H1 (cell line): Measurements from ENCODE around the gene SCAMP4. TPM values are rescaled to one million over a fixed set of nuclear protein-coding genes. Genes with fewer than 3 reads are reported as not detected.

Experiments
- CTCF ChIA-PET: fragments of 300-600 bp; sonication (Branson Sonifier 250); formaldehyde crosslinking; loops from one replicate; lab custom pipeline; 2021; ENCODE audit not compliant: partially characterized antibody; lab: Charles Lee
- POLR2A ChIA-PET: fragments of 300-600 bp; sonication (Branson Sonifier 250); formaldehyde crosslinking; loops from one replicate; lab custom pipeline; 2021; ENCODE audit warnings: inconsistent platforms; ENCODE audit not compliant: partially characterized antibody; lab: Charles Lee
- DNase-seq, 2 experiments: peaks; one replicate each; pipeline versions ENCODE4 v3.0.0 to v3.0.0-alpha.2; 2010 to 2022; ENCODE audit warnings: low spot score in 2 of 2, low read depth in 1 of 2, mixed read lengths in 1 of 2
- FAIRE-seq: peaks from 2 replicates; lab custom pipeline; 2011; peaks lifted over from hg19 to GRCh38; lab: Jason Lieb, UNC
- H2AFZ ChIP-seq: 2 replicates; pipeline ENCODE4 v1.8.1; 2012; ENCODE audit warnings: low read length, inconsistent platforms
- H2AK5ac ChIP-seq: 2 replicates; pipeline ENCODE4 v1.6.1; 2013; ENCODE audit warnings: low read depth, low read length
- H2BK120ac ChIP-seq: replicated peaks from 2 replicates; pipeline ENCODE3; 2013; ENCODE audit warnings: low read depth, low read length, inconsistent platforms
- H2BK12ac ChIP-seq: 2 replicates; pipeline ENCODE4 v1.6.1; 2013; ENCODE audit warnings: low read depth, low read length
- H2BK15ac ChIP-seq: 2 replicates; pipeline ENCODE4 v1.6.1; 2013; ENCODE audit warnings: low read length
- H2BK20ac ChIP-seq: 2 replicates; pipeline ENCODE4 v1.6.1; 2013; ENCODE audit warnings: low read length
- H2BK5ac ChIP-seq: 2 replicates; pipeline ENCODE4 v1.6.1; 2013; ENCODE audit warnings: low read depth, low read length
- H3K14ac ChIP-seq: 2 replicates; pipeline ENCODE4 v1.6.1; 2013; ENCODE audit warnings: inconsistent platforms; ENCODE audit not compliant: insufficient read length
- H3K18ac ChIP-seq: 2 replicates; pipeline ENCODE4 v1.6.1; 2013; ENCODE audit warnings: low read length; ENCODE audit errors: extremely low read depth
- H3K23ac ChIP-seq: 2 replicates; pipeline ENCODE4 v1.6.1; 2013; ENCODE audit warnings: inconsistent platforms; ENCODE audit not compliant: insufficient read length
- H3K23me2 ChIP-seq: 2 replicates; pipeline ENCODE4 v1.6.1; 2013; ENCODE audit warnings: low read depth, low read length
- H3K27ac ChIP-seq: 2 replicates; pipeline ENCODE4 v1.6.1; 2011; ENCODE audit warnings: low read depth, low read length, inconsistent platforms
- H3K27me3 ChIP-seq, 4 experiments: replicated peaks in 1 of 4; 1 replicate in 1 of 4; 2 replicates in 3 of 4; pipeline versions ENCODE4 v1.6.1 to v1.8.1; 2011 to 2013; ENCODE audit warnings: low read length in 3 of 4, mild to moderate bottlenecking in 3 of 4, inconsistent platforms in 2 of 4, mixed read lengths in 2 of 4, moderate library complexity in 1 of 4; ENCODE audit not compliant: control insufficient read depth in 3 of 4, insufficient read depth in 3 of 4; ENCODE audit errors: extremely low read depth in 1 of 4
- H3K36me3 ChIP-seq, 4 experiments: 2 replicates each; pipeline versions ENCODE4 v1.6.1 to v1.8.1; 2011 to 2013; ENCODE audit warnings: mild to moderate bottlenecking in 4 of 4, low read length in 3 of 4, moderate library complexity in 2 of 4, control low read depth in 1 of 4, inconsistent platforms in 1 of 4; ENCODE audit not compliant: insufficient read depth in 4 of 4, control insufficient read depth in 2 of 4
- H3K4ac ChIP-seq: replicated peaks from 2 replicates; pipeline ENCODE3; 2013; ENCODE audit warnings: low read length, low read depth, mixed read lengths, inconsistent platforms; ENCODE audit not compliant: insufficient read length
- H3K4me1 ChIP-seq, 4 experiments: replicated peaks in 1 of 4; 1 replicate in 1 of 4; 2 replicates in 3 of 4; pipeline versions ENCODE4 v1.6.1 to v1.8.1; 2011 to 2013; ENCODE audit warnings: low read length in 3 of 4, inconsistent platforms in 2 of 4, mixed read lengths in 1 of 4; ENCODE audit not compliant: insufficient read depth in 4 of 4, control insufficient read depth in 3 of 4
- H3K4me2 ChIP-seq, 2 experiments: 2 replicates each; pipeline versions ENCODE4 v1.6.1 to v1.8.1; 2011 to 2013; ENCODE audit warnings: low read depth in 2 of 2, low read length in 2 of 2, control low read depth in 1 of 2, inconsistent platforms in 1 of 2, mild to moderate bottlenecking in 1 of 2; ENCODE audit not compliant: insufficient read depth in 1 of 2
- H3K4me3 ChIP-seq, 4 experiments: fragments of 200-600, 300-600 bp in 1 of 4; sonication (generic), shearing (Covaris generic), sonication (Bioruptor Twin) in 1 of 4; 2 replicates each; pipeline versions ENCODE4 v1.5.1 to v1.8.1; 2011 to 2016; ENCODE audit warnings: low read length in 4 of 4, low read depth in 3 of 4, control low read depth in 2 of 4, inconsistent platforms in 2 of 4, mild to moderate bottlenecking in 2 of 4, mixed read lengths in 1 of 4, moderate library complexity in 1 of 4; ENCODE audit not compliant: insufficient read depth in 2 of 4; ENCODE audit errors: extremely low read depth in 1 of 4
- H3K56ac ChIP-seq: replicated peaks from 2 replicates; pipeline ENCODE3; 2013; ENCODE audit warnings: low read depth, mild to moderate bottlenecking, mixed read lengths, low read length, inconsistent platforms; ENCODE audit not compliant: insufficient read length
- H3K79me1 ChIP-seq: 2 replicates; pipeline ENCODE4 v1.6.1; 2013; ENCODE audit warnings: low read depth, low read length, control low read depth
- H3K79me2 ChIP-seq, 2 experiments: 2 replicates each; pipeline versions ENCODE4 v1.6.1 to v1.8.1; 2012 to 2013; ENCODE audit warnings: low read length in 2 of 2, mild to moderate bottlenecking in 2 of 2, inconsistent platforms in 1 of 2; ENCODE audit not compliant: insufficient read depth in 2 of 2, control insufficient read depth in 1 of 2
- H3K9ac ChIP-seq, 4 experiments: replicated peaks in 1 of 4; 1 replicate in 1 of 4; 2 replicates in 3 of 4; pipeline versions ENCODE4 v1.6.1 to v1.8.1; 2011 to 2013; ENCODE audit warnings: low read depth in 3 of 4, low read length in 3 of 4, control low read depth in 2 of 4, mild to moderate bottlenecking in 2 of 4, moderate library complexity in 2 of 4, inconsistent platforms in 1 of 4; ENCODE audit errors: extremely low read depth in 1 of 4
- H3K9me3 ChIP-seq, 2 experiments: 2 replicates each; pipeline versions ENCODE4 v1.6.1 to v1.8.1; 2012 to 2013; ENCODE audit warnings: mild to moderate bottlenecking in 2 of 2, moderate library complexity in 2 of 2, control low read depth in 1 of 2, inconsistent platforms in 1 of 2, low read depth in 1 of 2, low read length in 1 of 2, mixed read lengths in 1 of 2; ENCODE audit not compliant: insufficient read depth in 2 of 2
- H4K20me1 ChIP-seq, 2 experiments: replicated peaks in 1 of 2; 2 replicates each; pipeline versions ENCODE3 to v1.8.1; 2011 to 2013; ENCODE audit warnings: inconsistent platforms in 2 of 2, low read length in 2 of 2, mild to moderate bottlenecking in 1 of 2; ENCODE audit not compliant: insufficient read depth in 2 of 2, control insufficient read depth in 1 of 2
- H4K5ac ChIP-seq: 2 replicates; pipeline ENCODE4 v1.6.1; 2013; ENCODE audit warnings: low read length, low read depth, mixed read lengths, inconsistent platforms; ENCODE audit not compliant: insufficient read length
- H4K8ac ChIP-seq: 2 replicates; pipeline ENCODE4 v1.8.0; 2013; ENCODE audit warnings: mild to moderate bottlenecking, moderate library complexity, low read length, inconsistent platforms; ENCODE audit not compliant: insufficient read depth; ENCODE audit errors: extremely low read depth
- H4K91ac ChIP-seq: replicated peaks from 2 replicates; pipeline ENCODE3; 2013; ENCODE audit warnings: low read length, mixed read lengths, inconsistent platforms; ENCODE audit not compliant: insufficient read length
- CHD1 ChIP-seq: IDR thresholded peaks from 2 replicates; pipeline ENCODE4 v1.6.1; 2012; ENCODE audit warnings: low read depth, low read length, improper control_type of control experiment
- E2F6 ChIP-seq: IDR thresholded peaks from 2 replicates; pipeline ENCODE4 v1.6.1; 2012; ENCODE audit warnings: inconsistent platforms
- EP300 ChIP-seq, 2 experiments: IDR thresholded peaks; 1 replicate in 1 of 2; 2 replicates in 1 of 2; pipeline ENCODE4 v1.6.1; 2011 to 2012; ENCODE audit warnings: low read depth in 2 of 2, low read length in 2 of 2, mild to moderate bottlenecking in 2 of 2, borderline replicate concordance in 1 of 2, inconsistent platforms in 1 of 2, moderate library complexity in 1 of 2
- FOSL1 ChIP-seq: IDR thresholded peaks from 2 replicates; pipeline ENCODE4 v1.6.1; 2011; ENCODE audit warnings: mild to moderate bottlenecking, low read depth, low read length, moderate library complexity; ENCODE audit not compliant: insufficient read depth
- HDAC2 ChIP-seq, 2 experiments: fragments of 300-600 bp in 1 of 2; sonication (generic) in 1 of 2; IDR thresholded peaks; 2 replicates each; pipeline ENCODE4 v1.6.1; 2011 to 2012; ENCODE audit warnings: low read depth in 2 of 2, low read length in 2 of 2, mild to moderate bottlenecking in 2 of 2, moderate library complexity in 2 of 2, borderline replicate concordance in 1 of 2, inconsistent platforms in 1 of 2
- HDAC6 ChIP-seq: IDR thresholded peaks from one replicate; pipeline ENCODE4 v1.7.1; 2012; ENCODE audit warnings: low read depth, mild to moderate bottlenecking, inconsistent platforms, low read length, moderate library complexity
- JUN ChIP-seq: IDR thresholded peaks from 2 replicates; pipeline ENCODE4 v1.6.1; 2011; ENCODE audit warnings: low read depth, mild to moderate bottlenecking, improper control_type of control experiment, low read length
- JUND ChIP-seq: IDR thresholded peaks from 2 replicates; pipeline ENCODE4 v1.6.1; 2011; ENCODE audit warnings: mild to moderate bottlenecking, improper control_type of control experiment, low read length
- POLR2A ChIP-seq, 2 experiments: IDR thresholded peaks; 1 replicate in 1 of 2; 2 replicates in 1 of 2; pipeline ENCODE4 v1.6.1; 2011; ENCODE audit warnings: low read depth in 2 of 2, low read length in 2 of 2, mild to moderate bottlenecking in 2 of 2; ENCODE audit errors: control extremely low read depth in 1 of 2
- POU5F1 ChIP-seq: IDR thresholded peaks from 2 replicates; pipeline ENCODE4 v1.6.1; 2011; ENCODE audit warnings: low read depth, mild to moderate bottlenecking, low read length, moderate library complexity
- SP4 ChIP-seq: IDR thresholded peaks from 2 replicates; pipeline ENCODE4 v1.6.1; 2012; ENCODE audit warnings: low read length, inconsistent platforms
- SRF ChIP-seq: IDR thresholded peaks from 2 replicates; pipeline ENCODE4 v1.6.1; 2011; ENCODE audit warnings: mild to moderate bottlenecking, low read depth, low read length, moderate library complexity
- SUZ12 ChIP-seq: fragments of 200-600 bp; sonication (generic); IDR thresholded peaks from 2 replicates; pipeline ENCODE4 v1.6.1; 2012; ENCODE audit warnings: mild to moderate bottlenecking, inconsistent platforms, low read length, moderate library complexity, mixed read lengths
- WGBS, 2 experiments: shearing (Covaris generic) in 1 of 2; methylation state at CpG; one replicate each; pipeline versions ENCODE4 v1.1.6 to v1.1.7; 2013 to 2015; ENCODE audit warnings: low lambda C conversion rate in 2 of 2, mixed read lengths in 2 of 2, inconsistent platforms in 1 of 2, low coverage in 1 of 2, missing lambda C conversion rate in 1 of 2; ENCODE audit not compliant: insufficient replicate concordance in 2 of 2, insufficient coverage in 1 of 2, insufficient read length in 1 of 2; ENCODE audit errors: extremely low coverage in 1 of 2, missing lambda C conversion rate in 1 of 2; 5-methylcytosine and 5-hydroxymethylcytosine counted together
- polyA plus RNA-seq, 7 experiments: library from polyadenylated mRNA; depleted of rRNA in 3 of 7; stranded (reverse) in 5 of 7; unstranded in 2 of 7; fragments of >200 nt in 5 of 7; fragments of 200-250 nt in 2 of 7; gene quantifications; 1 replicate in 5 of 7; 2 replicates in 1 of 7; 4 replicates in 1 of 7; pipeline versions ENCODE4 v1.2.1 to v1.2.3, GENCODE V29; 2011 to 2013; ENCODE audit warnings: missing spikeins in 2 of 7, mixed read lengths in 2 of 7
- total RNA-seq: library from RNA; stranded (reverse); fragmentation: NEBNext Ultra II Directional; extraction: Animal tissue kit (Norgen Biotek cat#: 25700); gene quantifications from 2 replicates; pipeline ENCODE4 v1.2.1, GENCODE V29; 2021

The SCAMP4 gene
- total and polyA plus RNA-seq, 2 of the 8 experiments (the other 6 are each of a cell fraction or from before 2014, with no cell fraction given) = 17.1 to 61.4 TPM

- 88% methylated on average over 15 of the region's 16 CpGs; no CpG with 5 or more reads in 1 of the 2 experiments for WGBS, 2 experiments
- POLR2A ChIA-PET = interaction anchor here (2.0 to 3.2 kb wide), 2 partner anchors 18 to 24 kb away, joined by 5 to 10 read pairs; no protein-coding TSS in a partner anchor
Measured at GRCh38 chr19:1925544-1925943, 20.3 kb downstream of the SCAMP4 start.

More at GRCh38 chr19:1925544-1925943, 20.3 kb downstream of the SCAMP4 start:
- Histone ChIP-seq H3K4me1 (peaks cover 0 to 8% (median 4%) of the 10 kb centered on the region in 4 experiments; a peak in 4 of 7 replicates), H2BK5ac (no peak overlapping the region), H4K91ac (no peak overlapping the region), H2BK12ac (no peak overlapping the region), H2AK5ac (no peak overlapping the region), H3K4ac (no peak overlapping the region), H4K20me1 (peaks cover 3 to 5% of the 10 kb centered on the region in 2 experiments), H2BK120ac (no peak overlapping the region), H3K23me2 (peaks cover 4% of the 10 kb centered on the region; the same call in 1 of the 2 replicates), H3K79me2 (no peaks in the 10 kb centered on the region), H3K23ac (no peak overlapping the region), H3K56ac (no peak overlapping the region), H3K4me2 (no peak overlapping the region), H3K27me3 (no peaks in the 10 kb centered on the region; a peak in 1 of 7 replicates), H3K4me3 (no peak overlapping the region), H4K8ac (no peak overlapping the region; the same call in 1 of the 2 replicates), H3K18ac (no peak overlapping the region), H3K14ac (no peak overlapping the region), H2BK15ac (no peak overlapping the region), H3K9ac (no peak overlapping the region)
- CTCF ChIA-PET = interaction anchor here (0.9 kb wide), 1 partner anchor 72 kb away, joined by 3 read pairs; no protein-coding TSS in a partner anchor
- DNase-seq = no peak
- TF ChIP-seq SRF (no peak), HDAC6 (no peak), SP4 (no peak), EP300 (IDR thresholded peaks at IDR 0.05; ENCODE audit: borderline replicate concordance in 1 of 2, low read depth in 2 of 2, low read length in 2 of 2) (no peak), FOSL1 (no peak), JUN (no peak), SUZ12 (no peak), JUND (no peak), CHD1 (no peak), POU5F1 (no peak), POLR2A (IDR thresholded peaks at IDR 0.05; ENCODE audit: control extremely low read depth in 1 of 2, low read depth in 2 of 2, low read length in 2 of 2) (no peak), HDAC2 (IDR thresholded peaks at IDR 0.05; ENCODE audit: borderline replicate concordance in 1 of 2, low read depth in 2 of 2, low read length in 2 of 2) (no peak), E2F6 (no peak)
- TF ChIP-seq, all 59 proteins: peak for 0
- Histone ChIP-seq H2BK20ac (no peak overlapping the region), H2AFZ (no peak overlapping the region), H4K5ac (no peak overlapping the region), H3K36me3 (peaks cover 5 to 26% (median 14%) of the 10 kb centered on the region in 4 experiments; a peak in 7 of 8 replicates), H3K79me1 (peaks cover 3% of the 10 kb centered on the region; the same call in 1 of the 2 replicates), H3K9me3 (no peaks in the 10 kb centered on the region), H3K27ac (no peak overlapping the region)
- no peak for FAIRE-seq
